Adrenal gland (tissue), 12 donors: ENCODE measurements around the gene KRTAP10-2. TPM values are rescaled to one million over a fixed set of nuclear protein-coding genes. Genes with fewer than 3 reads are reported as not detected.

Experiments used
- DNase-seq, 7 donors: peaks; one replicate each; pipeline ENCODE4 v3.0.0-alpha.2; 2019 to 2020
- H3K27ac ChIP-seq, 5 donors: fragments of 200-600 bp; sonication (generic) in 4 of 5; 1 replicate in 3 of 5; 2 replicates in 2 of 5; pipeline versions ENCODE4 v1.5.1 to v1.8.0; 2016 to 2020; ENCODE audit warnings: mild to moderate bottlenecking in 1 of 5
- H3K27me3 ChIP-seq: fragments of 200-600 bp; 2 replicates; pipeline ENCODE4 v1.8.0; 2021
- H3K36me3 ChIP-seq, 2 donors: fragments of 200-600 bp; replicated peaks in 1 of 2; 1 replicate in 1 of 2; 2 replicates in 1 of 2; pipeline versions ENCODE4 v1.5.1 to v1.8.0; 2018 to 2022
- H3K4me1 ChIP-seq, 2 donors: fragments of 200-600 bp; replicated peaks in 1 of 2; 1 replicate in 1 of 2; 2 replicates in 1 of 2; pipeline versions ENCODE4 v1.5.1 to v1.8.0; 2018 to 2021
- H3K4me3 ChIP-seq, 4 donors: fragments of 200-600 bp; sonication (generic) in 3 of 4; one replicate each; pipeline ENCODE4 v1.5.1; 2016 to 2018
- H3K9me3 ChIP-seq, 3 donors: fragments of 200-600 bp; sonication (generic) in 1 of 3; replicated peaks in 1 of 3; 1 replicate in 2 of 3; 2 replicates in 1 of 3; pipeline versions ENCODE4 v1.5.1 to v1.8.0; 2016 to 2021
- CTCF ChIP-seq, 6 experiments: fragments of 450-650 bp in 4 of 6; fragments of 200-600 bp in 2 of 6; sonication (generic) in 1 of 6; IDR thresholded peaks; 1 replicate in 5 of 6; 2 replicates in 1 of 6; pipeline versions ENCODE4 v1.5.1 to v1.8.0; 2016 to 2021; ENCODE audit warnings: antibody characterized with exemption in 6 of 6, mild to moderate bottlenecking in 2 of 6, moderate library complexity in 1 of 6
- POLR2A ChIP-seq, 2 donors: fragments of 450-650 bp; IDR thresholded peaks; one replicate each; pipeline ENCODE4 v1.6.1; 2017; ENCODE audit warnings: antibody characterized with exemption in 2 of 2, mild to moderate bottlenecking in 2 of 2, moderate library complexity in 1 of 2
- WGBS, 4 donors: extraction: QIAGEN DNeasy Blood & Tissue Kit in 2 of 4; methylation state at CpG; one replicate each; pipeline versions ENCODE4 v1.1.5 to v1.1.7; 2013 to 2017; 5-methylcytosine and 5-hydroxymethylcytosine counted together
- intact Hi-C, 2 donors: fragments of 100-400 bp; cut with DNase I; formaldehyde crosslinking; loops; one replicate each; pipeline versions ENCODE4 v1.14.1 to v1.15.0; 2022 to 2023
- polyA plus RNA-seq, 3 donors: library from polyadenylated mRNA; stranded (reverse); fragments of 200-250 nt in 2 of 3; fragments of 350-450 nt in 1 of 3; fragmentation: Illumina TruSeq in 1 of 3; extraction: RNeasy Lipid Tissue Mini Kit (QIAGEN cat#74804) in 1 of 3; gene quantifications; one replicate each; pipeline ENCODE4 v1.2.3, GENCODE V29; 2013 to 2014
- total RNA-seq, 9 donors: library from RNA; depleted of rRNA in 4 of 9; stranded (reverse); fragments of >200 nt in 4 of 9; fragments of 120-200 nt in 1 of 9; fragmentation: NEBNext Ultra II Directional in 1 of 9; extraction: Animal tissue kit (Norgen Biotek cat#: 25700) in 1 of 9; gene quantifications; one replicate each; pipeline versions ENCODE4 v1.1.0 to v1.2.4, GENCODE V29; 2013 to 2023
- donor health status: healthy with polysubstance abuse.
- donor health status: Bipolar disorder and iron deficiency.
- donor health status: DM: yes; HTN: yes; CAD: no.
- donor health status: DM: no; HTN: no; CAD: no.
- donor health status: DM: no; HTN: no; CAD: no.
- donor health status: DM: yes; HTN: yes; CAD: no.

KRTAP10-2 gene
- total and polyA plus RNA-seq, 12 donors: not detected

DNA sequence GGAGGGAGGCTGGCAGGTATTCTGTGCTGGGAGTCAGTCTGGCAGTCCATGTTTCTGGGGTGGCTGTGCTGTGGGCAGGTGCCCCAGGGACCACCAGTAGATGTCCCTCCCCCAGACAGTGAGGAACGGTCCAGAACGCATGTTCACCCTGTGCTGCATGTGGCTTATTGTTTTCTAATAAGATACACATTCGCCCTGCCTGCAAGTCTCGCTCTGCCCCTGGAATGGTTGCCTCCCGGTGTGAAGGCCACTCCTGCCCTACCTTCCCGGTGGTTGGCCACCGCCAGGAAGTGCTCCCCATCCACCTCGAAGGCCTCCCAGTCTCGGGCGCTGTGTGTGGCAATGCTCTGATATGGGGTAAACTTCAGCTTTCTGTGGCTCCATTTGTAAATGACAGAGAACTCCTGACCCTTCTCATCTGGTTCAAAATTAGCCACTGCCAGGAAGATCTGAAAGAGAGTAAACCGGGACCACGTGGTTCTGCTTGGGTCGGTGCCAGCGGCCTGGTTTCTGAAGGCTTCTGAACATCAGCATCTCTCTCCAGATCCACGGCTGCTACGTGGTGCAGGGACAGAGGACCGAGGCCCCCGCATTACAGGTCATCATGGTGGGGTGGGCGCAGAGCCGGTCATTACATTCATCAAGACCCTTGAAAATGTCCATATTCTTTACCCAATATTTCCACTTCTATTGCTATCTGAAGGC lies 25.8 kb downstream of the KRTAP10-2 start:
- Histone ChIP-seq H3K36me3 (no peaks in the 10 kb centered on the region), H3K27me3 (no peaks in the 10 kb centered on the region), H3K4me3 (no peak overlapping the region), H3K4me1 (no peaks in the 10 kb centered on the region), H3K9me3 (no peaks in the 10 kb centered on the region), H3K27ac (no peak overlapping the region)
- DNase-seq: peak in 2 of 7 donors; percentile 15 to 17
- TF ChIP-seq CTCF (IDR thresholded peaks at IDR 0.05) (no peak), POLR2A (IDR thresholded peaks at IDR 0.05) (no peak)
- WGBS, 4 donors: 78 to 88% (median 83%) methylated on average over 19 to 20 of the region's 20 CpGs
- intact Hi-C loops: no loop called here

- no peaks in the 10 kb centered on the region for H3K27me3 ChIP-seq
- TF ChIP-seq POLR2A (IDR thresholded peaks at IDR 0.05): no peak
- no peak for TF ChIP-seq CTCF (IDR thresholded peaks at IDR 0.05)
- WGBS, 4 donors: 61 to 73% (median 67%) methylated on average over 2 of the region's 2 CpGs
- H3K9me3 ChIP-seq: no peaks in the 10 kb centered on the region
- DNase-seq: peak in 1 of 7 donors; percentile 4
- intact Hi-C loops: no loop called here
- no peak overlapping the region for H3K4me3 ChIP-seq
- H3K27ac ChIP-seq: no peak overlapping the region
- no peaks in the 10 kb centered on the region for H3K4me1 ChIP-seq
- H3K36me3 ChIP-seq: no peaks in the 10 kb centered on the region
Measured at GRCh38 chr21:44524414-44525371, 26.6 kb downstream of the KRTAP10-2 start.

DNA sequence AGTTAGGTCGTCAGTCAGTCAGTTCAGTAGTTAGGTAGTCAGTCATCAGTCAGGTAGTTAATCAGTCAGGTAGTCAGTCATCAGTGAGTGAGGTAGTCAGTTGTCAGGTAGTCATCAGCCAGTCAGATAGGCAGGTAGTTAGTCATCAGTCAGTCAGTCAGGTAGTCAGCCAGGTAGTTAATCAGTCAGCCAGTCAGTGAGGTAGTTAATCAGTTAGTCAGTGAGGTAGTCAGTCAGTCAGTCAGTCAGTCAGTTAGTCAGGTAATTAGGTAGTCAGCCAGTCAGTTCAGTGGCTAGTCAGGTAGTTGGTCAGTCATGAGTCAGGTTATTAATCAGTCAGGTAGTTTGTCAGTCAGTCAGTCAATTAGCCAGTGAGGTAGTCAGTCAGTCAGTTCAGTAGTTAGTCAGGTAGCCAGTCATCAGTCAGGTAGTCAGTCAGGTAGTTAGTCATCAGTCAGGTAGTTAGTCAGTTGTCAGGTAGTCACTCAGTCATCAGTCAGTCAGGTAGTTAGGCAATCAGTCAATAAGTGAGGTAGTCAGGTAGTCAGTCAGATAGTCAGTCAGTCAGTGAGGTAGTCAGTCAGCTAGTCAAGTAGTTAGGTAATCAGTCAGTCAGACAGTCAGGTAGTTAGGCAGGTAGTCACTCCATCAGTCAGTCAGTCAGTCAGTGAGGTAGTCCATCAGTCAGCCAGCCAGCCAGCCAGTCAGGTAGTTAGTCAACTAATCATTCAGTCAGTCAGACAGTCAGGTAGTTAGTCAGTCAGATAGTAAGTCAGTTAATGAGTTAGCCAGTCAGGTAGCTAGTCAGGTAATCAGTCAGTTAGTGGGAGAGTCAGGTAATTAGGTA lies 27.5 kb downstream of the KRTAP10-2 start:
- peak in 1 of 7 donors; percentile 1 for DNase-seq
- intact Hi-C loops: no loop called here
- no peaks in the 10 kb centered on the region for H3K4me1 ChIP-seq
- no peaks in the 10 kb centered on the region for H3K36me3 ChIP-seq
- TF ChIP-seq POLR2A (IDR thresholded peaks at IDR 0.05) (no peak), CTCF (IDR thresholded peaks at IDR 0.05) (no peak)
- WGBS, 4 donors: 50 to 81% (median 63%) methylated on average over 1 of the region's 1 CpG
- H3K27me3 ChIP-seq: no peaks in the 10 kb centered on the region
- no peaks in the 10 kb centered on the region for H3K9me3 ChIP-seq
- H3K4me3 ChIP-seq: no peak overlapping the region
- H3K27ac ChIP-seq: no peak overlapping the region
